ENCODE data around the gene MAGEE2. TPM values are rescaled to one million over a fixed set of nuclear protein-coding genes. Genes with fewer than 3 reads are reported as not detected.

Gene MAGEE2, protein sequence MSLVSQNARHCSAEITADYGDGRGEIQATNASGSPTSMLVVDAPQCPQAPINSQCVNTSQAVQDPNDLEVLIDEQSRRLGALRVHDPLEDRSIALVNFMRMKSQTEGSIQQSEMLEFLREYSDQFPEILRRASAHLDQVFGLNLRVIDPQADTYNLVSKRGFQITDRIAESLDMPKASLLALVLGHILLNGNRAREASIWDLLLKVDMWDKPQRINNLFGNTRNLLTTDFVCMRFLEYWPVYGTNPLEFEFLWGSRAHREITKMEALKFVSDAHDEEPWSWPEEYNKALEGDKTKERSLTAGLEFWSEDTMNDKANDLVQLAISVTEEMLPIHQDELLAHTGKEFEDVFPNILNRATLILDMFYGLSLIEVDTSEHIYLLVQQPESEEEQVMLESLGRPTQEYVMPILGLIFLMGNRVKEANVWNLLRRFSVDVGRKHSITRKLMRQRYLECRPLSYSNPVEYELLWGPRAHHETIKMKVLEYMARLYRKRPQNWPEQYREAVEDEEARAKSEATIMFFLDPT
- total RNA-seq = not detected in 2 replicates

DNA sequence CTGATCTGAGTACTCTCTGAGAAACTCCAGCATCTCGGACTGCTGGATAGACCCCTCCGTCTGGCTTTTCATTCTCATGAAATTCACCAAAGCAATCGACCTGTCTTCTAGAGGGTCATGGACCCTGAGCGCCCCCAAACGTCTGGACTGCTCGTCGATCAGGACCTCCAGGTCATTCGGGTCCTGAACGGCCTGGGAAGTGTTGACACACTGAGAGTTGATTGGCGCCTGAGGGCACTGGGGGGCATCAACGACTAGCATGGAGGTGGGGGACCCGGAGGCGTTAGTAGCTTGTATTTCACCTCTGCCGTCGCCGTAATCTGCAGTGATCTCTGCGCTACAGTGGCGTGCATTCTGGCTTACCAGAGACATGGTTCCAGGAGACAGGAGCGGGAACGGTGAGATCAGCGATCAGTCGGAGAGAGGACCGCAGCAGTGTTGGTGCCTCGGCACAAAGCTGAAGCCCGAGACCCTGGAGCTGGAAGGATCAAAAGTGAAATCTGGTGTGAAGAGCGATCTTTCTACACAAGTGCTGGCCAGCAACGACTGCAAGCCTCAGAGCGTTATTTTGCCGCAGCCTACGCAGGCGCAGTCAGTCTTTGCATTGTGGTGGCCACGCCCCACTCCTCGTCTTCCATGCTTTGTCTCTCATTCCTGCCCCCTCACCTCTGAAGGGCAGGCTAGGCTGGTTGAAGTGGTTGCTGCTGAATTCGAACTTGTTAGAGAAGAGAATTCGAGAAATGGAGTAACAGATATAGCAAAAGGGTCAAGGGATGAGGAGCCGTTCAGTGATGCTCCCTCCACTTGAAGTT lies at the start of gene MAGEE2:
MAGEE2 (minus strand) TSS at position 575 of the 812 bp plus-strand sequence; CDS start at position 372, 203 bp downstream.

